H1 (cell line): Measurements from ENCODE around the gene SMIM44. TPM values are rescaled to one million over a fixed set of nuclear protein-coding genes. Genes with fewer than 3 reads are reported as not detected.

Experiments used
- CTCF ChIA-PET: fragments of 300-600 bp; sonication (Branson Sonifier 250); formaldehyde crosslinking; loops from one replicate; lab custom pipeline; 2021; ENCODE audit not compliant: partially characterized antibody; lab: Charles Lee
- POLR2A ChIA-PET: fragments of 300-600 bp; sonication (Branson Sonifier 250); formaldehyde crosslinking; loops from one replicate; lab custom pipeline; 2021; ENCODE audit warnings: inconsistent platforms; ENCODE audit not compliant: partially characterized antibody; lab: Charles Lee
- DNase-seq, 2 experiments: peaks; one replicate each; pipeline versions ENCODE4 v3.0.0 to v3.0.0-alpha.2; 2010 to 2022; ENCODE audit warnings: low spot score in 2 of 2, low read depth in 1 of 2, mixed read lengths in 1 of 2
- FAIRE-seq: peaks from 2 replicates; lab custom pipeline; 2011; peaks lifted over from hg19 to GRCh38; lab: Jason Lieb, UNC
- H2AFZ ChIP-seq: 2 replicates; pipeline ENCODE4 v1.8.1; 2012; ENCODE audit warnings: low read length, inconsistent platforms
- H2AK5ac ChIP-seq: 2 replicates; pipeline ENCODE4 v1.6.1; 2013; ENCODE audit warnings: low read depth, low read length
- H2BK120ac ChIP-seq: replicated peaks from 2 replicates; pipeline ENCODE3; 2013; ENCODE audit warnings: low read depth, low read length, inconsistent platforms
- H2BK12ac ChIP-seq: 2 replicates; pipeline ENCODE4 v1.6.1; 2013; ENCODE audit warnings: low read depth, low read length
- H2BK15ac ChIP-seq: 2 replicates; pipeline ENCODE4 v1.6.1; 2013; ENCODE audit warnings: low read length
- H2BK20ac ChIP-seq: 2 replicates; pipeline ENCODE4 v1.6.1; 2013; ENCODE audit warnings: low read length
- H2BK5ac ChIP-seq: 2 replicates; pipeline ENCODE4 v1.6.1; 2013; ENCODE audit warnings: low read depth, low read length
- H3K14ac ChIP-seq: 2 replicates; pipeline ENCODE4 v1.6.1; 2013; ENCODE audit warnings: inconsistent platforms; ENCODE audit not compliant: insufficient read length
- H3K18ac ChIP-seq: 2 replicates; pipeline ENCODE4 v1.6.1; 2013; ENCODE audit warnings: low read length; ENCODE audit errors: extremely low read depth
- H3K23ac ChIP-seq: 2 replicates; pipeline ENCODE4 v1.6.1; 2013; ENCODE audit warnings: inconsistent platforms; ENCODE audit not compliant: insufficient read length
- H3K23me2 ChIP-seq: 2 replicates; pipeline ENCODE4 v1.6.1; 2013; ENCODE audit warnings: low read depth, low read length
- H3K27ac ChIP-seq: 2 replicates; pipeline ENCODE4 v1.6.1; 2011; ENCODE audit warnings: low read depth, low read length, inconsistent platforms
- H3K27me3 ChIP-seq, 4 experiments: replicated peaks in 1 of 4; 1 replicate in 1 of 4; 2 replicates in 3 of 4; pipeline versions ENCODE4 v1.6.1 to v1.8.1; 2011 to 2013; ENCODE audit warnings: low read length in 3 of 4, mild to moderate bottlenecking in 3 of 4, inconsistent platforms in 2 of 4, mixed read lengths in 2 of 4, moderate library complexity in 1 of 4; ENCODE audit not compliant: control insufficient read depth in 3 of 4, insufficient read depth in 3 of 4; ENCODE audit errors: extremely low read depth in 1 of 4
- H3K36me3 ChIP-seq, 4 experiments: 2 replicates each; pipeline versions ENCODE4 v1.6.1 to v1.8.1; 2011 to 2013; ENCODE audit warnings: mild to moderate bottlenecking in 4 of 4, low read length in 3 of 4, moderate library complexity in 2 of 4, control low read depth in 1 of 4, inconsistent platforms in 1 of 4; ENCODE audit not compliant: insufficient read depth in 4 of 4, control insufficient read depth in 2 of 4
- H3K4ac ChIP-seq: replicated peaks from 2 replicates; pipeline ENCODE3; 2013; ENCODE audit warnings: low read length, low read depth, mixed read lengths, inconsistent platforms; ENCODE audit not compliant: insufficient read length
- H3K4me1 ChIP-seq, 4 experiments: replicated peaks in 1 of 4; 1 replicate in 1 of 4; 2 replicates in 3 of 4; pipeline versions ENCODE4 v1.6.1 to v1.8.1; 2011 to 2013; ENCODE audit warnings: low read length in 3 of 4, inconsistent platforms in 2 of 4, mixed read lengths in 1 of 4; ENCODE audit not compliant: insufficient read depth in 4 of 4, control insufficient read depth in 3 of 4
- H3K4me2 ChIP-seq, 2 experiments: 2 replicates each; pipeline versions ENCODE4 v1.6.1 to v1.8.1; 2011 to 2013; ENCODE audit warnings: low read depth in 2 of 2, low read length in 2 of 2, control low read depth in 1 of 2, inconsistent platforms in 1 of 2, mild to moderate bottlenecking in 1 of 2; ENCODE audit not compliant: insufficient read depth in 1 of 2
- H3K4me3 ChIP-seq, 4 experiments: fragments of 200-600, 300-600 bp in 1 of 4; sonication (generic), shearing (Covaris generic), sonication (Bioruptor Twin) in 1 of 4; 2 replicates each; pipeline versions ENCODE4 v1.5.1 to v1.8.1; 2011 to 2016; ENCODE audit warnings: low read length in 4 of 4, low read depth in 3 of 4, control low read depth in 2 of 4, inconsistent platforms in 2 of 4, mild to moderate bottlenecking in 2 of 4, mixed read lengths in 1 of 4, moderate library complexity in 1 of 4; ENCODE audit not compliant: insufficient read depth in 2 of 4; ENCODE audit errors: extremely low read depth in 1 of 4
- H3K56ac ChIP-seq: replicated peaks from 2 replicates; pipeline ENCODE3; 2013; ENCODE audit warnings: low read depth, mild to moderate bottlenecking, mixed read lengths, low read length, inconsistent platforms; ENCODE audit not compliant: insufficient read length
- H3K79me1 ChIP-seq: 2 replicates; pipeline ENCODE4 v1.6.1; 2013; ENCODE audit warnings: low read depth, low read length, control low read depth
- H3K79me2 ChIP-seq, 2 experiments: 2 replicates each; pipeline versions ENCODE4 v1.6.1 to v1.8.1; 2012 to 2013; ENCODE audit warnings: low read length in 2 of 2, mild to moderate bottlenecking in 2 of 2, inconsistent platforms in 1 of 2; ENCODE audit not compliant: insufficient read depth in 2 of 2, control insufficient read depth in 1 of 2
- H3K9ac ChIP-seq, 4 experiments: replicated peaks in 1 of 4; 1 replicate in 1 of 4; 2 replicates in 3 of 4; pipeline versions ENCODE4 v1.6.1 to v1.8.1; 2011 to 2013; ENCODE audit warnings: low read depth in 3 of 4, low read length in 3 of 4, control low read depth in 2 of 4, mild to moderate bottlenecking in 2 of 4, moderate library complexity in 2 of 4, inconsistent platforms in 1 of 4; ENCODE audit errors: extremely low read depth in 1 of 4
- H3K9me3 ChIP-seq, 2 experiments: 2 replicates each; pipeline versions ENCODE4 v1.6.1 to v1.8.1; 2012 to 2013; ENCODE audit warnings: mild to moderate bottlenecking in 2 of 2, moderate library complexity in 2 of 2, control low read depth in 1 of 2, inconsistent platforms in 1 of 2, low read depth in 1 of 2, low read length in 1 of 2, mixed read lengths in 1 of 2; ENCODE audit not compliant: insufficient read depth in 2 of 2
- H4K20me1 ChIP-seq, 2 experiments: replicated peaks in 1 of 2; 2 replicates each; pipeline versions ENCODE3 to v1.8.1; 2011 to 2013; ENCODE audit warnings: inconsistent platforms in 2 of 2, low read length in 2 of 2, mild to moderate bottlenecking in 1 of 2; ENCODE audit not compliant: insufficient read depth in 2 of 2, control insufficient read depth in 1 of 2
- H4K5ac ChIP-seq: 2 replicates; pipeline ENCODE4 v1.6.1; 2013; ENCODE audit warnings: low read length, low read depth, mixed read lengths, inconsistent platforms; ENCODE audit not compliant: insufficient read length
- H4K8ac ChIP-seq: 2 replicates; pipeline ENCODE4 v1.8.0; 2013; ENCODE audit warnings: mild to moderate bottlenecking, moderate library complexity, low read length, inconsistent platforms; ENCODE audit not compliant: insufficient read depth; ENCODE audit errors: extremely low read depth
- H4K91ac ChIP-seq: replicated peaks from 2 replicates; pipeline ENCODE3; 2013; ENCODE audit warnings: low read length, mixed read lengths, inconsistent platforms; ENCODE audit not compliant: insufficient read length
- CBX8 ChIP-seq: fragments of 300-800, 300-1000 bp; sonication (generic); IDR thresholded peaks from 2 replicates; pipeline ENCODE4 v1.7.1; 2016; ENCODE audit warnings: low read depth, low read length, borderline replicate concordance
- CTCF ChIP-seq, 3 experiments: IDR thresholded peaks; 1 replicate in 2 of 3; 2 replicates in 1 of 3; pipeline versions ENCODE4 v1.5.1 to v1.6.1; 2011; ENCODE audit warnings: low read length in 3 of 3, mild to moderate bottlenecking in 3 of 3, inconsistent platforms in 2 of 3, low read depth in 1 of 3, moderate library complexity in 1 of 3; ENCODE audit not compliant: insufficient read depth in 1 of 3; ENCODE audit errors: control extremely low read depth in 1 of 3
- GABPA ChIP-seq: IDR thresholded peaks from 2 replicates; pipeline ENCODE4 v1.6.1; 2011; ENCODE audit warnings: mild to moderate bottlenecking, low read length, moderate library complexity, borderline replicate concordance; ENCODE audit not compliant: insufficient read depth
- WGBS, 2 experiments: shearing (Covaris generic) in 1 of 2; methylation state at CpG; one replicate each; pipeline versions ENCODE4 v1.1.6 to v1.1.7; 2013 to 2015; ENCODE audit warnings: low lambda C conversion rate in 2 of 2, mixed read lengths in 2 of 2, inconsistent platforms in 1 of 2, low coverage in 1 of 2, missing lambda C conversion rate in 1 of 2; ENCODE audit not compliant: insufficient replicate concordance in 2 of 2, insufficient coverage in 1 of 2, insufficient read length in 1 of 2; ENCODE audit errors: extremely low coverage in 1 of 2, missing lambda C conversion rate in 1 of 2; 5-methylcytosine and 5-hydroxymethylcytosine counted together
- polyA plus RNA-seq, 7 experiments: library from polyadenylated mRNA; depleted of rRNA in 3 of 7; stranded (reverse) in 5 of 7; unstranded in 2 of 7; fragments of >200 nt in 5 of 7; fragments of 200-250 nt in 2 of 7; gene quantifications; 1 replicate in 5 of 7; 2 replicates in 1 of 7; 4 replicates in 1 of 7; pipeline versions ENCODE4 v1.2.1 to v1.2.3, GENCODE V29; 2011 to 2013; ENCODE audit warnings: missing spikeins in 2 of 7, mixed read lengths in 2 of 7
- total RNA-seq: library from RNA; stranded (reverse); fragmentation: NEBNext Ultra II Directional; extraction: Animal tissue kit (Norgen Biotek cat#: 25700); gene quantifications from 2 replicates; pipeline ENCODE4 v1.2.1, GENCODE V29; 2021

The SMIM44 gene
- total and polyA plus RNA-seq, 2 of the 8 experiments (the other 6 are each of a cell fraction or from before 2014, with no cell fraction given), result not detected

- WGBS, 2 experiments, result 88% methylated on average over 2 of the region's 2 CpGs; no CpG with 5 or more reads in 1 of the 2 experiments
- H2BK15ac ChIP-seq, result no peak overlapping the region; the same call in 1 of the 2 replicates
- 0 out of 2 replicates have a peak overlapping the region, but pooled peaks have one; percentile 17 for H2BK12ac ChIP-seq
- DNase-seq, result no peak
- H2BK20ac ChIP-seq, result peak overlapping the region; percentile 61; the same call in 1 of the 2 replicates
- no peak overlapping the region for H3K23ac ChIP-seq
- CTCF ChIA-PET, result interaction anchor here (0.6 to 1.0 kb wide), 4 partner anchors 8 to 152 kb away, joined by 3 to 4 read pairs (median 3); no protein-coding TSS in a partner anchor
- FAIRE-seq, result no peak
- H3K36me3 ChIP-seq, result no peaks in the 10 kb centered on the region
- H3K4me3 ChIP-seq, result no peak overlapping the region
- H4K5ac ChIP-seq, result no peak overlapping the region
- H3K18ac ChIP-seq, result peak overlapping the region; percentile 28; the same call in 1 of the 2 replicates
- peaks cover 0 to 10% of the 10 kb centered on the region in 2 experiments for H4K20me1 ChIP-seq
- H3K9ac ChIP-seq, result no peak overlapping the region
- H4K8ac ChIP-seq, result no peak overlapping the region
- peak overlapping the region; percentile 49 for H4K91ac ChIP-seq
- H3K56ac ChIP-seq, result no peak overlapping the region
- peaks cover 23% of the 10 kb centered on the region; the same call in 1 of the 2 replicates for H3K23me2 ChIP-seq
- H3K79me1 ChIP-seq, result no peaks in the 10 kb centered on the region
- POLR2A ChIA-PET, result interaction anchor here (0.8 to 1.5 kb wide), 2 partner anchors 14 to 44 kb away, joined by 3 read pairs; no protein-coding TSS in a partner anchor
- H3K14ac ChIP-seq, result no peak overlapping the region
- peak overlapping the region; percentile 47 for H3K4ac ChIP-seq
- peak overlapping the region; percentile 83; the same call in 1 of the 2 replicates for H2AK5ac ChIP-seq
- no peak overlapping the region for H2BK5ac ChIP-seq
- H3K9me3 ChIP-seq, result no peaks in the 10 kb centered on the region
- no peaks in the 10 kb centered on the region for H3K79me2 ChIP-seq
- no peak overlapping the region for H2AFZ ChIP-seq
- H2BK120ac ChIP-seq, result no peak overlapping the region
- no peak overlapping the region for H3K27ac ChIP-seq
- H3K27me3 ChIP-seq, result peaks cover 0 to 7% (median 2%) of the 10 kb centered on the region in 4 experiments; a peak in 3 of 7 replicates
- H3K4me2 ChIP-seq, result peak overlapping the region; percentile 48 to 58; a peak in 2 of 4 replicates
- TF ChIP-seq CTCF (IDR thresholded peaks at IDR 0.05; ENCODE audit: control extremely low read depth in 1 of 3, insufficient read depth in 1 of 3, low read depth in 1 of 3, low read length in 3 of 3) (no peak), GABPA (no peak), CBX8 (no peak)
- H3K4me1 ChIP-seq, result peaks cover 0 to 7% (median 5%) of the 10 kb centered on the region in 4 experiments; a peak in 6 of 7 replicates
Measured at GRCh38 chr19:3477951-3478350, 5.3 kb downstream of the SMIM44 start.
